ENCODE data around the gene LRRC23. TPM values are rescaled to one million over a fixed set of nuclear protein-coding genes. Genes with fewer than 3 reads are reported as not detected.
A peak's percentile ranks its signal among the peaks of the same experiment; 100 is the strongest.

Gene LRRC23
- total and polyA plus RNA-seq, 4 donors = 29.6 to 61.0 (median 42.1) TPM

GRCh38 chr12:6956021-6956727 lies 51.6 kb downstream of the LRRC23 start:
- ATAC-seq (ENCODE audit: insufficient read depth, low FRiP score) (no peak), DNase-seq (no peak)
- H3K27me3 ChIP-seq (ENCODE audit: control insufficient read depth in 3 of 3, insufficient read depth in 3 of 3, low read length in 2 of 3) = no peaks in the 10 kb centered on the region
- H3K27ac ChIP-seq (ENCODE audit: low read depth in 1 of 2, low read length in 1 of 2) = no peak overlapping the region
- peaks cover 0 to 23% (median under 1%) of the 10 kb centered on the region in 5 donors for H3K4me1 ChIP-seq (ENCODE audit: control insufficient read depth in 5 of 5, insufficient read depth in 5 of 5, low read length in 5 of 5)
- H3K36me3 ChIP-seq (ENCODE audit: control insufficient read depth in 4 of 4, insufficient read depth in 4 of 4, low read length in 4 of 4) = peaks cover 0 to 24% (median 0%) of the 10 kb centered on the region in 4 donors
- H3K9ac ChIP-seq (ENCODE audit: insufficient read depth in 1 of 2, low read length in 2 of 2) = no peak overlapping the region
- H3K9me3 ChIP-seq (ENCODE audit: control insufficient read depth in 4 of 4, insufficient read depth in 3 of 4, low read length in 3 of 4) = no peaks in the 10 kb centered on the region
- TF ChIP-seq CTCF (IDR thresholded peaks at IDR 0.05; ENCODE audit: control extremely low read depth, extremely low read depth) = no peak
- no peak overlapping the region for H3K4me3 ChIP-seq
- WGBS, 2 donors = 69 to 79% methylated on average over 28 of the region's 28 CpGs

GRCh38 chr12:6957151-6957701 lies 52.6 kb downstream of the LRRC23 start:
- Histone ChIP-seq H3K4me3 (no peak overlapping the region), H3K36me3 (ENCODE audit: control insufficient read depth in 4 of 4, insufficient read depth in 4 of 4, low read length in 4 of 4) (peaks cover 0 to 21% (median 0%) of the 10 kb centered on the region in 4 donors), H3K4me1 (ENCODE audit: control insufficient read depth in 5 of 5, insufficient read depth in 5 of 5, low read length in 5 of 5) (peaks cover 0 to 27% (median 11%) of the 10 kb centered on the region in 5 donors), H3K9me3 (ENCODE audit: control insufficient read depth in 4 of 4, insufficient read depth in 3 of 4, low read length in 3 of 4) (no peaks in the 10 kb centered on the region), H3K27me3 (ENCODE audit: control insufficient read depth in 3 of 3, insufficient read depth in 3 of 3, low read length in 2 of 3) (no peaks in the 10 kb centered on the region), H3K9ac (ENCODE audit: insufficient read depth in 1 of 2, low read length in 2 of 2) (no peak overlapping the region), H3K27ac (ENCODE audit: low read depth in 1 of 2, low read length in 1 of 2) (peak overlapping the region in 1 of 2 donors; percentile 20)
- WGBS, 2 donors = 84 to 85% methylated on average over 20 of the region's 20 CpGs
- TF ChIP-seq CTCF (IDR thresholded peaks at IDR 0.05; ENCODE audit: control extremely low read depth, extremely low read depth) = no peak
- ATAC-seq (ENCODE audit: insufficient read depth, low FRiP score) (no peak), DNase-seq (no peak)

GRCh38 chr12:6957741-6958608 lies 53.4 kb downstream of the LRRC23 start:
- Histone ChIP-seq H3K9me3 (ENCODE audit: control insufficient read depth in 4 of 4, insufficient read depth in 3 of 4, low read length in 3 of 4) (no peaks in the 10 kb centered on the region), H3K4me3 (no peak overlapping the region), H3K27me3 (ENCODE audit: control insufficient read depth in 3 of 3, insufficient read depth in 3 of 3, low read length in 2 of 3) (no peaks in the 10 kb centered on the region), H3K4me1 (ENCODE audit: control insufficient read depth in 5 of 5, insufficient read depth in 5 of 5, low read length in 5 of 5) (peaks cover 0 to 29% (median 16%) of the 10 kb centered on the region in 5 donors), H3K27ac (ENCODE audit: low read depth in 1 of 2, low read length in 1 of 2) (peak overlapping the region in 1 of 2 donors; percentile 82), H3K9ac (ENCODE audit: insufficient read depth in 1 of 2, low read length in 2 of 2) (no peak overlapping the region), H3K36me3 (ENCODE audit: control insufficient read depth in 4 of 4, insufficient read depth in 4 of 4, low read length in 4 of 4) (peaks cover 0 to 21% (median 0%) of the 10 kb centered on the region in 4 donors)
- no peak for DNase-seq
- no peak for ATAC-seq (ENCODE audit: insufficient read depth, low FRiP score)
- TF ChIP-seq CTCF (IDR thresholded peaks at IDR 0.05; ENCODE audit: control extremely low read depth, extremely low read depth) = no peak
- WGBS, 2 donors = 78 to 79% methylated on average over 28 of the region's 28 CpGs

Data from lung (tissue), 12 donors.